Measurements from ENCODE around the gene SH3TC1. TPM values are rescaled to one million over a fixed set of nuclear protein-coding genes. Genes with fewer than 3 reads are reported as not detected.

SH3TC1 gene
- total RNA-seq, 1 donor from 2014 or later: 73.1 TPM

GRCh38 chr4:8274765-8275547 lies 75.9 kb downstream of the SH3TC1 start:
- Histone ChIP-seq H3K27me3 (ENCODE audit: low read depth) (peaks cover 15% of the 10 kb centered on the region), H3K9me3 (no peaks in the 10 kb centered on the region), H3K27ac (peak overlapping the region; percentile 31), H3K36me3 (no peaks in the 10 kb centered on the region), H3K4me3 (no peak overlapping the region), H3K4me1 (peaks cover 58% of the 10 kb centered on the region)
- intact Hi-C loops (cut with DNase I): no loop called here
- DNase-seq (peak; percentile 60), ATAC-seq (peak; percentile 47 to 59)
- TF ChIP-seq CTCF (IDR thresholded peaks at IDR 0.05): peak; percentile 24

- DNase-seq: no peak
- H3K36me3 ChIP-seq: no peaks in the 10 kb centered on the region
- H3K9me3 ChIP-seq: no peaks in the 10 kb centered on the region
- TF ChIP-seq CTCF (IDR thresholded peaks at IDR 0.05): no peak
- peaks cover 10% of the 10 kb centered on the region for H3K27me3 ChIP-seq (ENCODE audit: low read depth)
- intact Hi-C loops (cut with DNase I): no loop called here
- ATAC-seq: no peak
- peaks cover 55% of the 10 kb centered on the region for H3K4me1 ChIP-seq
- H3K27ac ChIP-seq: no peak overlapping the region
- no peak overlapping the region for H3K4me3 ChIP-seq
Observed at GRCh38 chr4:8275548-8275910, 76.4 kb downstream of the SH3TC1 start.

GRCh38 chr4:8276358-8277240 lies 77.5 kb downstream of the SH3TC1 start:
- H3K4me3 ChIP-seq: no peak overlapping the region
- peaks cover 50% of the 10 kb centered on the region for H3K4me1 ChIP-seq
- H3K27me3 ChIP-seq (ENCODE audit: low read depth): no peaks in the 10 kb centered on the region
- no peaks in the 10 kb centered on the region for H3K9me3 ChIP-seq
- DNase-seq (no peak), ATAC-seq (peak; percentile 6 to 47)
- no peak overlapping the region for H3K27ac ChIP-seq
- TF ChIP-seq CTCF (IDR thresholded peaks at IDR 0.05): no peak
- intact Hi-C loops (cut with DNase I): no loop called here
- H3K36me3 ChIP-seq: no peaks in the 10 kb centered on the region

- ATAC-seq (no peak), DNase-seq (no peak)
- H3K4me1 ChIP-seq: peaks cover 44% of the 10 kb centered on the region
- no peak for TF ChIP-seq CTCF (IDR thresholded peaks at IDR 0.05)
- H3K36me3 ChIP-seq: no peaks in the 10 kb centered on the region
- H3K27ac ChIP-seq: no peak overlapping the region
- H3K27me3 ChIP-seq (ENCODE audit: low read depth): no peaks in the 10 kb centered on the region
- no peak overlapping the region for H3K4me3 ChIP-seq
- intact Hi-C loops (cut with DNase I): no loop called here
- no peaks in the 10 kb centered on the region for H3K9me3 ChIP-seq
Observed at GRCh38 chr4:8277356-8278008, 78.4 kb downstream of the SH3TC1 start.

- no peaks in the 10 kb centered on the region for H3K36me3 ChIP-seq
- DNase-seq (no peak), ATAC-seq (no peak)
- H3K4me1 ChIP-seq: peaks cover 39% of the 10 kb centered on the region
- H3K4me3 ChIP-seq: no peak overlapping the region
- H3K27me3 ChIP-seq (ENCODE audit: low read depth): no peaks in the 10 kb centered on the region
- no peak for TF ChIP-seq CTCF (IDR thresholded peaks at IDR 0.05)
- no peaks in the 10 kb centered on the region for H3K9me3 ChIP-seq
- intact Hi-C loops (cut with DNase I): no loop called here
- no peak overlapping the region for H3K27ac ChIP-seq
Observed at GRCh38 chr4:8278009-8278395, 78.9 kb downstream of the SH3TC1 start.
